HG03378 (cell line): ENCODE measurements around the gene ABCB4.

Experiments
- ATAC-seq: cut with Tn5 transposase; IDR thresholded peaks from one replicate; pipeline ENCODE4 v1.9.1; 2021; ENCODE audit warnings: mild to moderate bottlenecking, moderate library complexity; ENCODE audit not compliant: unreplicated experiment

ABCB4 gene

DNA sequence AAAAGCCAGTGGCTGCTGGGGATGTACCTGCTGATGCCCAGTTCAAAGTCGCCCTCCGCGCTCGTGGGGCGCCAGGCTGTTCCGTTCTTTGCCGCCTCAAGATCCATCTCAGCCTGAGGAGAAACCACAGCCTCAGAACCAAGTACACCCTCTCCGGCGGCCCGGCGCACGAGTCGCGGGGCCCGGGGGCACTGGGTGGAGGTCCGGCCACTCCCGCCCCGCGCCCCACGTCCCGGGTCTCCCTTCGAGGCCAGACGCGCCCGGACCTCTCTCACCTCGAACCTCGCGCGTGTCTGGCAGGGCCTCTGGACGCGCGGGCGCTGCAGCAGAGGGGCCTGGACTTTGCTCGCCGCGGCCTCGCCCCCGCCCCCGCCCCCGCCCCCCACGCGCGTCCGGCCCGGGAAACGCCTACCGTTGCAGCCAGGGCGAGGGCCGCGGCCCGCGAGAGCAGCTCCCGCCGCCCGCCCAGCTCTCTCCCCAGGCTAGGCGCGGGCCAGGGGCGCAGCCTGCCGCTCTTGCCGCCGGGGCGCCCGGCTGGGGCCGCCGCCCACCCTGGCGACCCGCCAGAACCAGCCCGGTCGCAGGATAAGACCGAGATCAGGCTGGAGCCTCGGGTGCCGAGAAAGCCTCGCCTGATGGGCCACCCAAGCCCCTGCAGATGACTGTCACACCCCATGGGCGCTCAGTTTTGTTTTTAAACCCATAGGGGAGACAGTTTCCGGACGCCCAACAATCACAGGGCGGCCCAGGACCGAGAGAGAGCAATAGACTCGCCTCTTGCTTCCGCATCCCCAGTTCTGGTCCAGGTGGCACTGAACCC is at the start of gene ABCB4:
Gene ABCB4, minus strand, starts transcription at position 322 of the 820 bp plus-strand sequence. Its CDS starts 215 bp downstream, at position 107.
- peak; percentile 5 for ATAC-seq

DNA sequence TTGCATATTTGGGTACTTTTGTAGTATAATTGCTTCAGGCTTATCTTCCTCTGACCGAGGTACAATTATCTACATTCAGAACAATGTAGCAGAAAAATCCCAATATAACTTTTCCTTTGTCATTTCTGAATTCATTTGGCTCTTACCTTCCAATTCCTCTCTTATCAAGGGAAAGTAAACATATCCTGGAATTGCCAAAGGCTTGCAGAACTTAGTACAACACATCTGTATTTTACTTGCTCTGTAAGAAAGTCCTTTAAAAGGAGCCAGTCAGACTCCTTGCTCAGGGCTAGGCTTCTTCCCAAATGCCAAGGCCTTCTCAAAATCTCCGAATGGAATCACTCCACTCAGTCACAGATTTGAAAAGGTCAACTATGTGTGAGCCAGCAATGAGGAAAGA is 43.3 kb upstream of the ABCB4 start:
- no peak for ATAC-seq

DNA sequence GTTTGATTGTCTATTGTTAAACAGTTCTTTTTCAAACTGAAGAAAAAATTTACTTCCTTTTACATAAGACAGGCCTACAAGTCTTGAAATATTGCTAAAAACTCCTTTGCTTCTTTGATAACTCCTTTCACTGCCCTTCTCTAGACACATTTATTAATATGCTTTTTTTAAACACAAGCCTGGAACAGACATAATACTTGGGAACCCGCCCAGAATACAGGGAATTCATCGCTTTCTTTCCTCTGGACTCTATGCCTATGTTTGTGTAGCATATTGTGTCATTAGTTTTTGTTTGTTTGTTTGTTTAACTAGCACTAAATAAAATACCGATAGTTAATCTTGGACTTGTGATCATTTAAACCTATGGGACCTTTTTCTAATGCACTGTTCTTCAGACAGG is 42.4 kb upstream of the ABCB4 start:
- no peak for ATAC-seq

DNA sequence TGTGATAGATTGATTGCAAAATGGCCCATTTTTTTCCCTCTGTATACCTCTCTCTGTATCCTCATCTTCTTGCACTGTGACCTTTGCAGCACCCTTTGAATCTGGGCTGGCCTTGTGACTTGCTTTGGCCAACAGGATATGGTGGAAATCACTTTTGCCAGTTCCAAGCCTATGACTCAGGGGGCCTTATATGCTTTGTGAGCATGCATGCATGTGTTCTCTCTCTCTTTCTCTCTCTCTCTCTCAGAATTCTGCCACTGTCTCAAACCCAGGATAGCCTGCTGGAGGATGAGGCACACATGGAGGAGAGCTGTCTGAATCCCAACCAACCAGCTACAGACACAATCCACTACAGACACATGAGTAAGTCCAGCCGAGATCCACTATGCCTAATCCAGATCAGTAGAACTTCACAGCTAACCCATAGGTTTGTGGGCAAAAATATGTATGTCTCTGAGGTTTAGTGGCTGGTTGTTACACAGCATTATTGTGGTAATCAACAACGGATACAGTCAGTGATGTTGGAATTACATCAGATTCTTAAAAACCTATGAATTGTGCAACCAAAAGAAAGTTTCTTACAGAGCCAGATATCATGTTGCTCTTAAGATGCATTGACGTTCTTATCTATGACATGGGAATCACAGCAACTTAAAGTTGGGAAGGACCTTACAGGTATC is 41.8 kb upstream of the ABCB4 start:
- ATAC-seq = no peak

DNA sequence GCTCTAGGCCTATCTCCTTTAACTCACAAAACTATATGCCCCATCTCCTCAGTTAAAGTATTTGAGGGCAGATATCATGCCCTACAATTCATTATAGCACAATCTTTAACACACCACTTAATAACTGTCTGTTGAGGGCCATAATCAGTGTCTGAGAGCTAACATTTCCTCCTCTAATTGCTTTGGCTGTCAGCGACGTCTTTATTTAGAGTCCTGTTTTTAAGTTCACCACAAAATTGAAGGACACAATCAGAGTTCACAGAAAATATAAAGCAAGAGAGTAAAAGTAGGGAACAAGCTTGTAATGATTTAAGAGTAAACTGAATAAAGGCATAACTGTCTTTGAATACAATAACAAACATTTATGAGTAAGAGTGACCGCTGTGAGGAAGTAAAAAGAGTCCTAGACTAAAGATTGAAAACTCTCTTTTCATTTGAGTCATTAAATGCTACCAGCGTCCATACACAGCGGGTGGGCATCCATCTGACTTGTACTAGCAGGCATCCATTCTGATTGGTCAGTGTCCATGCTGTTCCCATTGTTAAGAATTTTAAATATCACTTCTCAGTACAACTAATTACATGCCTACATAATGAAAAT is 38.4 kb upstream of the ABCB4 start:
- no peak for ATAC-seq

DNA sequence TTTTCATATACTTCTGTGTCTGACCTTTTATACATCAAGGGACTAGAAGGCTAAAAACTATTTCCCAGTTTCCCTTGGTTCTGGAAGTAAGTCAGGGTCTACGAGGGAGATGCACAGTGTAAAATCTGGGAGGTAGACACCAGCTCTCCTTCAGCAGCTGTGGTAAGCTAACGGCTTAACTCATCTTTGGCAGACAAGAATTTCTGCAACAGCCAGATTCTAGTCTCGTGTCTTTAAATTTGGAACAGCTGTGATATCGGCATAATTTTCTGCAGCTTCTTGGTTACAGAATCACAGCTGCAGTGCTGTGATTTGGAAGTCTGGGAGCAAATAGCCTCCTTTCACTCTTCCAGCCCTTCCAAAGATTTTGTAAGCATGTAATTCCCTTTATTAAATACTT is 37.4 kb upstream of the ABCB4 start:
- no peak for ATAC-seq

DNA sequence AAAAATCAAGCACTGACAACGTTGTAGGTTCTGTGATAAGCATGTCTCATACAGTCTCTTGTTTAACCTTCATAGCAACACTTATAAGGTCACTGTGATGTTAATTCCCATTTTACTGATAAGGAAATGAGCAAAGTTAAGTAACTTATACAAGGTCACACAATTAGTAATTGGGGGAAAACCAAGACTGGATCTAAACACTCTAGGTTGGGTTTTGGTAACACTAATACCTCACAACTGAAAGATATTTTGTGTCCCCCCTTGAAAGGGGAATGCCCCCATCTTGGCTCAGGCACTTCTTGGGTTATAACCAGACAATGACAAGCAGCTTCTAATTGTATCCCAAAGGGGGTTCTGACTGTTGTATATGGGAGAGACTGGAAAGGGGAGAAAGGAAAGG is 36.0 kb upstream of the ABCB4 start:
- ATAC-seq = no peak

DNA sequence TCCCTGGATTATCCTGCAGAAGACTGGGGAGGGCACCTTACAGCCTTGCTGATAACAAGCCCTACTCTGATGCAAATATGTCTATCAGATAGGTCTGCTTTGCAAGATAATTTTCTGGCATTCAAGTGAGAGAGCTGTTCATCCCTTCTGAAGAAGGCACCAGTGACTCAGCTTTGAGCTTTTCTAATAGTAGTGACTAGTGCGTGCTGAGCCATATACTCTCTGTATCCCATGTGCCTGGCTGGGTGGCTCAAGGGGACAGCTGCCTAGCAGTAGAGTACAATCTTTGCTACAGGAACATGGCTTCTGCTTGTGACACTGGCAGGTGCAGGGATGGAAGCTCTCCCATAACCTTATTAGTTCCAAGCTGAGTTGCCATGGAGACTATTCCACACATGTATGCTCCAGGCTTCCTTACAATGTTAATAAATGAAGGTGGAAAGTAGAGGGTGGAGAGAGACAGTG is 35.0 kb upstream of the ABCB4 start:
- ATAC-seq = no peak

DNA sequence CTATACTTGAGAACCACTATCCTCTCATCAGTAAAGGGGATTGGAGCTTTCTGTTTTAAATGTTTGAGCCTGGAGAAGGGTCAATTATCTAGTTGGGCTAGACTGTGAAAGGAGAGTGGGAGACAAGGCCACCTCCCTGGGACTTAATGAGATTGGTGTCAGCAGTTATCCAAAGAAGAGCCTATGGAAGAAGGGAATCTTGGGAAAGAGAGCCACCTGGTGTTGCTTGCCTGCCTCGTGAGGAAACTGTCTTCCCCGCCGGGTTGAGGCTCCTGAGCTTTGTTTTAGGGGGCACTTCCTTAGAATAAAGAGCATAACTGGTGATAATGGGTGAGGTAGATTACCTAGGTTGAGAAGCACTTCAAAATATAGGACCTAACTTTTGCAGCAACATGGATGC is 32.0 kb upstream of the ABCB4 start:
- no peak for ATAC-seq

DNA sequence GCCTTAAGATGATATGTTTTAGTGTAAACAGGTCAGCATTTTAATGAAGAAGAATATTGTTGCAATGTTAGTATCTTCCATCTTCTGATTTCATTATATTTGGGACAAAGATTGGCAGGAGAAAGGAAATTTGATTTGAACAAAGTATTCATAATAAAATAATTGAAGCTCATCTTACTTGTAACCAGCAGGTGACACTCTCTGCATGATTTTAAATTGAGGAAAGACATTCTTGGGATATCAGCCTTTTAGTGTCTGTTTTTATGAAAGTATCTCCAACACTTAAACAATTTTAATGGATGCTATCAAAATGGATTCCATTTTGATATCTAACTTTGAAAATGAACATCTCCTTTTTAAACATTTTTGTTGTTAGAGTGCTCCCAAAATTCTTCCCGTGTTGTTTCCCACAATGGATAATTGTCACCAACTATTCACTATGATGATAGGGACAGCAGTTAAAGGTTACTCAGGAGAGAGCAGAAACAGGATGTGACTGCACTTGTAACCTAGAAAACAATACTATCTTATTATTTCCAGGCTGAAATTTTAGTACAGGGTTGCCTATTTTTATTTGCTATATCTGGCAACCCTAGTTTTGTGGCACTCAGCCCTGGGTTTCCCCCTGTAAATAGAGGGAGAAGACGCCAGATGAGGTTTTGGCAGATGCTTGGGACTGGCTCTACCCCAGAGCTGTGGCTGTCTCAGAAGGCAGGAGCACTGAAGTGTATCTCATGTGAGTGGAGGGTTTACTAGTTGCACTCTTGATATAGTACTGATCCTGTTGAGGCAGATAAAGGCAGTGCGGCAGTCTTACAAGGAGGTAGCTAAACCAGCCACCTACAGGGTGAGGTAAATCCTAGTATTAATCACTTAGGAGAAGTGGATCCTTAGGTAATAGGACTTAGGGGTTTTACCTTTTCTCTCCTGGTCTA is 31.0 kb upstream of the ABCB4 start:
- peak; percentile 24 for ATAC-seq

DNA sequence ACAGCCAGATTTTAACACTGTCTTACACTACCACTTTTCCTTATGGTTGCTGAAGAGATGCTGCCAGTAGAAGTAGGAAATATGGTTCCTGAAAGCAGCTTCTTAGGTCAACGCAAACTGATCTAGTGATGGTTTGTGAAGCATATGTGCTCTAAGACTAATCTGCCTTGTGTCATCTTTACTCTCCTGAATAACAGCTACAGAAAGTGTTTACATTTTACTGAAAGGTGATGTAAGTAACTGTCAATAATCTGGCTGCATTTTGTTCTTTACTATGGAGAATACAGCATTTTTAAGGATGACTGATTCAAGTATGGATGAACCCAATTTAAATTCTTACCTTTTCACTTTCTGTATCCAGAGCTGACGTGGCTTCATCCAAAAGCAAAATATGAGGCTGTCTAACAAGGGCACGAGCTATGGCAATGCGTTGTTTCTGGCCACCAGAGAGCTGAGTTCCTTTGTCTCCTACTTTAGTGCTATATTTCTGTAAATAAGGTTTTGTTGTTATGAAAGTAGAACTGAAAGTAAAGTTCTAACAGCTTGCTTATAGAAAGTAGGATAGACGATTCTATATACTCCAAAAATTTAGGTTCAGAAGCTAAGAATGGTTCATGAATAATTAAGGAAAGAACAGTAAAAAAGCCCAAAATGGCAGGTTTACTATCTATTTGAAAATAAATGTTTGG is 30.2 kb upstream of the ABCB4 start:
- peak; percentile 37 for ATAC-seq

DNA sequence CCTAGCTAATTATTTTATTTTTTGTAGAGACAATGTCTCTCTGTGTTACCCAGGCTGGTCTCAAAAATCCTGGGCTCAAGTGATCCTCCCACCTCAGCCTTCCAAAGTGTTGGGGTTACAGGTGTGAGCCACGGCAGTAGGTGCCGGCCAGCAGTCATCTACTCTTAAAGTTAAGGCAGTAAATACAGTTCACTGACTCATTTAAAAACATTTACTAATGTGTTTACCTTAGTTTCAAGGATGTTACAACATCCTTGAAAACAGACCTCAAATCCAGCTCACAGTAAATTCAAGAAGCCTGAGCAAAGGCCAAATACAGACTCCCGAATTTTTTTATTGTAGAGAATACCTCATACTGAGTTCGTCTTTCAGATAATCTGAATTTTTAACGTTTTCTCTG is 29.6 kb upstream of the ABCB4 start:
- no peak for ATAC-seq

DNA sequence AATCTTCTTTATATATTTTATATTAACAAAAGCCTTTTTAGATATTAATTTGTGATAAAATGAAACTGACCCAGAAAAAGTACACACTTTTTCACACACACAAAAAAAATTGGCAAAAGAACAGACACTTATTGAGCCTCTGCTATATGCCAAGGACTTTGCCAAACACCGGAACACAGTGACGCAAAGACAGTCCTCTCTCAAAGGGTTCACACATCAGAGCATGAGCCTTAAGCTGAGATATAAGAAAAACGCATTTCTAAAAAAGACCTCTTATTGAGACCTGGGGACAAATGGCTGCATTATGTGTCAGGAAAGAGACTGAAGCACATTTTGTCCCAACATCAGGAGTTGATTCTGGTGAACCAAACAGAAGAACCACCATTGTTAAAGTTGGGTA is 24.0 kb upstream of the ABCB4 start:
- no peak for ATAC-seq

DNA sequence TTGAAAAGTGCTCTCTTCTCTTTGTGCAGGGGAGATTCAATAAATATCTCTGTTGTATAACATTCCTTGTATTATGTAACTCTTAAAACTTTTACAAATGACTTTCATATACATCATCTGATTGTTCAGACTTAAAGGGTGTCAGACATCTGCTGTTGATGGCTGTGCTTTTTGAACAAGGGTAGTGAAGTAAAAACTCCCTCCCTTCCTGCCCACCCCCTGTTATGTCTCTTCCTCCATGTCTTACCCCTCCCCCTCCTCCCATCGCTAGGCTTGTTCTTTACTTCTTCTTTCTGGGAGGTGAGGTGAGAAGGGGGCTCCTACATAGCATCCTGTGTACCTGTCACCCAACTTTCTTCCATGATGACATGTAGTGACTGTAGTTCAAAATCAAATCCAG is 23.4 kb upstream of the ABCB4 start:
- no peak for ATAC-seq

DNA sequence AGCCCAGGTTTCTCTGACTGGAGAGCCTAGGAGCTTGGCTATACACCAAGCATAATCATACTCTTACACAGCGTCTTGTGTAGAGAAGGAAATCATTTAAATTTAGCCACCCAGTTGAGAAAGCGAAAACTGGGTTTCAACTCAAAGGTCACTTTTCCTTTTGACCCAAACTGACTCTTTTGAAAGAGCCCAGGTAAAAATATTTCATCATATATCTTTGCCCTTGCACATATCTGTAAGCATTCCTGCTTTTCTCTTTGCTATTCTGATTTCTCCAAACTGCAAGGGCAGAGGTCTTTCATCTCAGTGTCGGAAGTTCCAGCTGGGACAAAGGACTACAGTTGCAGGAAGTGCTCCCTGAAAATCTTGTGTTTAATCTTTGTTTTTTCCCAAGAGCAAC is 22.0 kb upstream of the ABCB4 start:
- no peak for ATAC-seq

DNA sequence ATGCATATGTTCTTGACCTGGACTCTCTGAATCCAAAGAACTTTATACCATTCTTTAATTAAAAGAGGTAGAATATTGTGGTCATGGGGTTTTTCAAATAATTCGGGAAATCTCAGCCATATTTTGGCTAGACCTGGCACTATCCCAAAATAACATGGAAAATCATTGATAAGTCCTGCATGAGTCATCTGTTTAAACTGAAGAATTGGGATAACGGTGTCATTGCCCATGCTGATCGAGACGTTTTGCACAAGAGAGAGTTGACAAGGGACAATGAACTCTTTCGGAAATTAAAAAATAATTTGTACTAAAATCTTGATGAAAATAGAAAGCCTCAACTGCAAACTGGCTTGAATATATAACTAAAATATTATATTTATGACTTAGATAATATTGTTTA is 19.9 kb upstream of the ABCB4 start:
- no peak for ATAC-seq

DNA sequence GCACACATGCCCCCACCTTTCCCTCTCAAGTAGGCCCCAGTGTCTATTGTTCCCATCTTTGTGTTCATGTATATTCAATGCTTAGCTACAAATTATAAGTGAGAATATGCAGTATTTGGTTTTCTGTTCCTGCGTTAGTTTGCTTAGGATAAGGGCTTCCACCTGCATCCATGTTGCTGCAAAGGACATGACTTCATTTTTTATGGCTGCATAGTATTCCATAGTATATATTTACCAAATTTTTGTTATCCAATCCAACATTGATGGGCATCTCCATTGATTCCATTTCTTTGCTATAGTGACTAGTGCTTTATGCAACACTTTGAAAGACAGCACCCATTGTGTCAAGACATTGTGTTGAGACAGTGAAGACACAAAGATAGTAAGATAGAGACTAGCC is 19.0 kb upstream of the ABCB4 start:
- no peak for ATAC-seq

DNA sequence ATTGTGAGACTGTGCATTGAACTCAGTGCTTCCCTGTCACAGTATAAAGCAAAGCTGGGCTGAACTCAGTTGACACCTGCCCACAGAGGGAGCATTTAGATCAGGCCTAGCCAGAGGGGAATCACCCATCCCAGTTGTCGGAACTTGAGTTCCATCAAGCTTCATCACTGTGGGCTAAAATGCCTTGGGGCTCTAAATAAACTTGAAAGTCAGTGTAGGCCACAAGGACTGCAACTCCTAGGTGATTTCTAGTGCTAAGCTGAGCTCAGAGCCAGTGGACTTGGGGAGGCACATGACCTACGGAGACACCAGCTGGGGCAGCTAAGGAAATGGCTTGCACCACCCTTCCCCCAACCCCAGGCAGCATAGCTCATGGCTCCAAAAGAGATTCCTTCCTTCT is 7.7 kb upstream of the ABCB4 start:
- no peak for ATAC-seq

DNA sequence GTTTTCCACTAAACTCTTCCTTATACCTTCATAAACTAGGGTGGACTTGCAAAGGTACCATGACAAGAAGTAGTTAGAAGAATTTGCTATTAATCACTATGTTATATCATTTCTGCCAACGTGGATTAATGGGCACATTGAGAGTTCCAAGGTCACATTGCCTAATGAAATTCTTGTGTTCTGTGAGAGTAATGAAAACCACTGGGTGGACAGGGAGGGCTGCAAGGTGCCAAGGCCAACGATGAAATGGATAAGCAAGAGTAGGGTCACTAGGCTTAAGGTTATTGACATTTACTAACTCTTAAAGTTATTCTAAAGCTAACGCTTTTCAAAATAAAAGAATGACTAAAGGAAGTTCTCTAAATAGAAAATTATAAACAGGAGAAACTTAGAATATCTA is 6.6 kb upstream of the ABCB4 start:
- ATAC-seq = no peak

DNA sequence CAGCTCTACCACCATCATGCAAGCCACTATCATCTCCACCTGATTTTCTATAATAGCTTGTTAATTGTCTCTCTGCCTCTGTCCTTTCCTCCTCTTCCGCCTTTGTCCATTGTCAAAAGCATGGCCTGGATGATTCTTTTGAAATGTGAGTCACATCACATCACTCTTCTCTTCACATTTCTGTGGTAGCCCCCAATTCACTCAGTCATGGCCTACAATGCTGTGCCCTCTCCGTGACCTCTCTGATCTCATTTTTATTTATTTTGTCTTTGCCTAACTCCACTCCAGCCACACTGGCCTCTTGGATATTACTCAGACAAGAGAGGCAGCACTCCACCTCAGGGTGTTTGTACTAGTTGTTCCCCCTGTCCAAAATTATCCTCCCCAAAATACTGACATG is 4.9 kb upstream of the ABCB4 start:
- no peak for ATAC-seq
